Dedifferentiated amniotic fluid mesenchymal stem cell (primary cell): ENCODE measurements around the gene NKAIN4.

Source experiments
- DNase-seq: peaks from one replicate; pipeline ENCODE4 v3.0.0-alpha.2; 2016; ENCODE audit errors: extremely low spot score

The NKAIN4 gene

DNA sequence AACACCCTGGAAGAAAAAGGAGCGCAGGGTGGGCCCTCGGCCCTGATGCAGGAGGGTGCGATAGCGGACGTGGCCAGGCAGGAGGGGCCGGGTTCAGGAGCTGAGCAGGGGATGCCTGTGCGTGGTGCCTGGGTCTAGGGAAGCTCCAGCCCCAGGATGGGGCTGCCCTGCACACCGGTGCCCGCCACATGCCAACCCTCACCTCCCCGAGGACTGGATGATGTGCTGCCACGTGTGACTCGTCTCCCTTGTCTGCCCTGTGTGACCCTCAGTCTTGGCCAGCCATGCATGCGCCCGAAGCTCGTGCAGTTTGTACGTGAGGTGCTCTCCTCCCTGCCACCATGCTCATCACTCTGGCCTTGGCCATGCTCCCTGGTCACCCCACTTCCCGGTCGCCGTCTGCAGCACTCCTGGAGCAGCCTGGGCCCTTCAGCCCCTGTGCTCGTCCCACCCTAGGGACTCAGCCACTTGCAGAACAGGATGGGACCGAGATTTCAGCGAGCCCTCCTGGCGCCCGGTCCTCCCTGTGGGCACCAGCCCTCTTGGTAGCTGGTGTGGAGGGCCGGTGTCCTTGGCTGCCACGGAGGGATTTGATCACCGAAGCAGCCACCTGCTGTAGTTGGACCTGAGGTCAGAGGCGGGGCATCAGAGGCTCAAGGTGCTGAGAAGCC, 34.5 kb upstream of the NKAIN4 start:
- no peak for DNase-seq

DNA sequence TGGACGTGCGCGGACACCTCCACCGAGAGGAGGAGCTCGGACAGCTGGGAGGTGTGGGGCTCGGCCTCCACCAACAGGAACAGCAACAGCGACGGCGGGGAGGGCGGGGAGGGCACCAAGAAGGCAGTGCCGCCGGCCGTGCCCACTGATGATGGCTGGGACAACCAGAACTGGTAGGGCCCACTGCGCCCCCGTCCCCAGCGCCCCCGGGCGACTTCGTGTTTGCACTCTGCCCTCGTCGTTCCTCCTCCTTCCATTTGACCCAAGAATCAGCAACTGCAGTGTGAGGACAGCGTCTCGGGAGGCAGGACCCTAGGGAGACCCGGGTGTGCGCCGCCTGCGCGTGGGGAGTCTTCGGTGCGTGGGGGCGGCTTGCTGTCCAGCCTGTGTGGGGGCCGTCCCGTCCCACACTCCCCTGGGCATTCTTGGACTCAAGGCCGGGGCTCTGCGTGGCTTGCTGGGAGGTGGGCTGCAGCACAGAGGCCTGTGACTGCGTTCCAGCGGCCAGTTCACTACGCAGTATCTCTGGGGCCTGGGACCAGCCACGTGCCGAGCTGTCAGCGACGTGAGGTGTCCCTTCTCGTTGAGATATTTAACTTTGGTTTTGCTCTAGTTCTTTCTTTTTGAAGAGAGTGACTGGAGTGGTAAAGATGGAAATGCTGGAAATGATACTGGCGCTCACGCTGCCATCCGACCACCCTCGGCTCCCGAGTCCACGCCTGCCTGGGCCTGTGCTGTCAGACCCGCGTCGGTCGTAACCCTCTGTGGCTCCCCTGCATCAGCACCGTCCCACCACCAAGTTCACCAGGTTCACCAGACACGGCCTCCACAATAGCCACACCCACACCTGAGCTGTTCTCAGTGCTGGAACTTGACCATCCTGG, 33.7 kb upstream of the NKAIN4 start:
- no peak for DNase-seq

DNA sequence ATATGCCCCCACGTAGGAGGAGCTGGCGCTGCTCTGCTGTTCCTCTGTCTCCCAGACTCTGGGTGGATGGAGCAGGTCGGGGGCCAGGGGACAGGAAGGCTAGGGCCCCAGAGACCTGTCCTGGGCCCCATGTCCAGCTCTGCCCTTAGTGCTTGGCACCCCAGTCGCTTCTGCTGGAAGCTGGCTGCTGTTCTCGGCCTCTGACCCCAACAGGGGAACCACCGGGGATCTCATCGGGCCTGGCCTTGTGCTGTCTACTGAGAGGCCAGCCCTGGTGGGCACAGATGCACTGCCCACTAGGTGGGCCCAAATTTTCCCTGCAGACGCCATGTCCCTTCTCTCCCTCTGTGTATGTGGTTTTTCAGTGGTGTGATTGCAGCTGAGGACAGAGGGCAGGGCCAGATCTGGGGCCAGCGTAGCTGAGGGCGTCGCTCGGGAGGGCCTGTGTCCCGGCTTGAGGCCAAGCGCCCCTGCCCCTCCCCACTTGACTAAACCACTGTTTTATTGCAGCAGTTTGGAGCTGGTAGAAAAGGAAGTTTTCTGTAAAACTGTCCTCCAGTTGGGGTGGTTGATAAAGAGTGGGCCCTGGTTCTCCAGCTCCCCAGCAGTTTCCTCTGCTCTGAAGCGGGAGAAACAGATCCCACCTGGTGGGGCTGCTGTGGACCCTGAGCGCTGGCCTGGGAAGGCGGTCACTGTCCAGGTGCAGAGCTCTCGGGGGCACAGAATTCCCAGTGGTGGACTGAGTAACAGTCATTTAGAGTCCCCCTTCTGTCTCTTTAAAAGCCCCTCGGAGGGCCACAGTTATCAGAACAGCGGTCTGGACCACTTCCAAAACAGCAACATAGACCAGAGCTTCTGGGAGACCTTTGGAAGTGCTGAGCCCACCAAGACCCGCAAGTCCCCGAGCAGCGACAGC, 32.8 kb upstream of the NKAIN4 start:
- no peak for DNase-seq

DNA sequence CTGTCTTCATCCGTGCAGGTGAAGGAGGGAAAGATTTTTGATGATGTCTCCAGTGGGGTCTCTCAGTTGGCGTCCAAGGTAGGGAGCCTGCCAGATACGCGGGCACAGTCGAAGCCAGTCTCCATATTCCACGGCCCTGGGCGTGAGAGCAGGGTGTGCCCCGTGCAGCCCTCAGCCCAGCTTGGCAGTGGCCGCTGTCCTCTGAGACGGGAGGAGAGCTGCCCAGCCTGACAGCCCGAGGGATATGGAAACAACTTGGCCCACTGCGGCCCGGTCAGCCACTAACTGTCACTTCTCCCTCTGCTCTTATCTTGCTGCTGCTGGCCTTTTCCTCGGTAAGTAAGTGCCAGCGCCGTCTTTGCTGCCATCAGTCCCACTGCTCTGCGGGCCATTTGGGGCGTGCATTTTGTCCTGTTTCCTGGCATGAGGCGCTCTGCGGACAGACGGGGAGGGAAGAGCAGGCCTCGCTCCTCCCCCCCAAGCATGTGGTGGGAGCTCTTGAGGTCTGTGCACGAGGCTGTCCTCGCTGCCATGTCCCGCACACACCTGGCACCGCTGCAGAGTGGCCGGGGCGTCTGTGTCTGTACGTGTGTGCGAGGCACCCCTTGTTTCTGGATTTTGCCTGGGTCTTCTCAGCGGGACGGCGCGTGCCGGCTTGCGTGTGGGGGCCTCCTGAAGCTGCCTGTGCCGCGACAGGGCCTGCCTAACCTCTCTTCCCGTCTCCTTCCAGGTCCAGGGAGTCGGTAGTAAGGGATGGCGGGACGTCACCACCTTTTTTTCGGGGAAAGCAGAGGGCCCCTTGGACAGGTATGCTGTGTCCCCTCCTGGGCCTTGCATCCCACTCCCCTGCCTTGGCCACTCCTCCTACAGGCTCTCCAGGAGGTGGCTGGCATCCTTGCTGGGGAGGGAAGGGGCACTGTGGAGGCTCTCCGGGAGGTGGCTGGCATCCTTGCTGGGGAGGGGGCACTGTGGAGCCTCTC, 31.7 kb upstream of the NKAIN4 start:
- no peak for DNase-seq

DNA sequence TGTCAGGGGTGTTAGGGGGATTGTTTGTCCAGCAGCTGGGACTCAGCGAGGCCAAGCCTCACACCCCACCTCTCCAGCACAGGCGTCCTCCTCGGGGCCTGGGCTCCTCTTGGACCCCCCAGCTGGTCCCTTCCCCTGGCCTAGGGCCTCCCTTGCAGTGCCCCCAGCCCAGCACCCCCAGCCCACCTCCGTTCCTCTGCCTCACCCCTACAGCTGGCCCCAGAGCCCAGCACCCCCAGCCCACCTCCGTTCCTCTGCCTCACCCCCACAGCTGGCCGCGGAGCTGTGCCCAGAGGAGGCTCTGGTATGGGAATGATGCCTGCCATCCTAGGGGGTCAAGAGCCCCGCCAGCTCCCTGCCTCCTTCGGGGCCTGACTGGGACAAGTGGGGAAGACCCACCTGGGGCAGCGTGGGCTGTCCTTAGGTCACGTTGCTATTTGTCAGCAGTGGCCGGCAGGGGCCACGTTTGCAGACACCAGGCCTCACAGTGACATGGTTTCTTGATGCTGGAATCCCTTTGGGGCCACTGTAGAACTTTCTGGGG, 30.8 kb upstream of the NKAIN4 start:
- no peak for DNase-seq

DNA sequence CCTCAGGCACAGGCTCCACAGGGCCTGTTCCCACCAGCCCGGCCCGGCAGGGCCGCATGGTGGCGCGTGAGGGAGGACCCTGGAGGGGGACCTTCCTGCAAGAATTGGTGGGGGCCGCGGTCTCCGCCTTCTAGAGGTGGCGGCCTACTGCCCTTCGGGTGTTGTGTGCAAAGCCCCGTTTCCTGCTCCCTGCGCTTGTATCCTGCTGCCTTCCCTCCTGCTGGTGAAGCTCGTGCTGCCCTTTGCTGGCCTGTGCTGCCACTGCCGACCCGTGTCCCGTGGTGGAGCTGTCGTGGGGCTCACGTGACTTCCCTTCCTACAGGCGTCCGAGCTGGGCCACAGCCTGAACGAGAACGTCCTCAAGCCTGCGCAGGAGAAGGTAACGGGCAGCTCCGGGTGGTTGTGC, 30.3 kb upstream of the NKAIN4 start:
- DNase-seq = no peak

DNA sequence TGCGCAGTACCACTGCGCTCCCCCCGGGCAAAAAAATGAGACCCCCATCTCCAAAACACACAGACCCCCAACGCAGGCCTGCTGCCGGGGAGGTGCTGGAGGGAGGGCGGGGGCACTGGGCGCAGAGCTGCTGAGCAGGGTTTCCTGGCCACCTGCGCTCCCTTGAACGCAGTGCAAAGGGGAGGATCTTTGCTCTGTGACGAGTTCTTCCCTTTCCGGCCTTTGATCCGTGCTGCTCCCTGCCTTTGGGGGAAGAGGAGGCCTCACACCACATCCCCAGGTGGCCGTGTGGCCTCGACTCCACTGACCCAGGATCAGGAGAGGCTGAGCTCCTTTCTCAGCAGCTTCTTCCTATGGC, 29.8 kb upstream of the NKAIN4 start:
- no peak for DNase-seq

DNA sequence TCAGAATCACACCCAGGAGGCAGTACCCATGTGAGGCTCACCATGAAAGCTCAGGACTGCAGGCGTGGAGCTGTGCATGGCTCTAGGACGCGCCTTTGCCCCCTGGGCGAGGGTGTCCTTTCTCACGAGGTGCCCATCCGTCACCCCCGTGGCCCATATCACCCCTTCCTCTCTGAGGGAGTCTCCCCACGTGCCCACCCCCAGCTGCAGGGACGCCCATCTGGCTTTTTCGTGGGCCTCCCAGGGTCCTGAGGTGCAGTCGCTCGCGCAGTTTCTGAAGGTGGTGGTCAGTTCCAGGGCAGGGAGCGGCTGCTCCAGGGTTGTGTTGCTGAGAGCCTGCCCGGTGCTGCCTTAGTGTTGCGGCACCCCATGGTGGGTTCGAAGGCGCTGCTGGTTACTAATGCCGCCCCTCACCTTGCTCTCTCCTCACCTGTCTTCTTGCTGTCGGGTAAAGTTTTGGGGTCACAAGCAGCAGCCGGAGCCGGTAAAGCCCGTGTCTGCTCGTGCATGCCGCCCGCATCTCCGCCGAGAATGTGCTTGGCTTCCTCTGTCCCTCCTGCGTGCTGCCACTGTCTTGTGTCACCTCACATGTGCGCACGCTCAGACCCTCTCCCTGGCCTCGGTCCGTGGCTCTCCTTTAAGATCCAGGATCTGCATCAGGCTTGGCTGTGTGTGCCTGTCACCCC, 29.3 kb upstream of the NKAIN4 start:
- no peak for DNase-seq

DNA sequence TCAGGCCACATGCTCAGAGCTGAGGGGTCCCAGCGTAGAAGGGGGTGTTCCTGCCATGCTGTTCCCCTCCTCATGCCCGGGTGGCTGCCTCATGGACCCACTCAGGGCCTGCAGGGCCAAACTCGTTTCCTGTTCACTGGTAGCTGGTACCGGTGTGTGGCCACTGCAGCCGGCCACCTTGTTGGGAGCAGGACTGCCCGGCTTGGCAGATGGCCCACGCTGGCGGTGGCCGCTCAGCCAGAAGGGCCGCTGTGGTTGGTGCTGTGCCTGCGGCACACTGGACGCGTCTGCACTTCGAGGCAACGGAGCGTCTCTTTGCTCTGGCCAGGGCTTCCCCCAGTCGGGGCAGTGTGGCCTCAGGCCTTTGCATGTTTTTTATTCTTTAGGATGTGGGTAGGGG, 28.7 kb upstream of the NKAIN4 start:
- DNase-seq = no peak

DNA sequence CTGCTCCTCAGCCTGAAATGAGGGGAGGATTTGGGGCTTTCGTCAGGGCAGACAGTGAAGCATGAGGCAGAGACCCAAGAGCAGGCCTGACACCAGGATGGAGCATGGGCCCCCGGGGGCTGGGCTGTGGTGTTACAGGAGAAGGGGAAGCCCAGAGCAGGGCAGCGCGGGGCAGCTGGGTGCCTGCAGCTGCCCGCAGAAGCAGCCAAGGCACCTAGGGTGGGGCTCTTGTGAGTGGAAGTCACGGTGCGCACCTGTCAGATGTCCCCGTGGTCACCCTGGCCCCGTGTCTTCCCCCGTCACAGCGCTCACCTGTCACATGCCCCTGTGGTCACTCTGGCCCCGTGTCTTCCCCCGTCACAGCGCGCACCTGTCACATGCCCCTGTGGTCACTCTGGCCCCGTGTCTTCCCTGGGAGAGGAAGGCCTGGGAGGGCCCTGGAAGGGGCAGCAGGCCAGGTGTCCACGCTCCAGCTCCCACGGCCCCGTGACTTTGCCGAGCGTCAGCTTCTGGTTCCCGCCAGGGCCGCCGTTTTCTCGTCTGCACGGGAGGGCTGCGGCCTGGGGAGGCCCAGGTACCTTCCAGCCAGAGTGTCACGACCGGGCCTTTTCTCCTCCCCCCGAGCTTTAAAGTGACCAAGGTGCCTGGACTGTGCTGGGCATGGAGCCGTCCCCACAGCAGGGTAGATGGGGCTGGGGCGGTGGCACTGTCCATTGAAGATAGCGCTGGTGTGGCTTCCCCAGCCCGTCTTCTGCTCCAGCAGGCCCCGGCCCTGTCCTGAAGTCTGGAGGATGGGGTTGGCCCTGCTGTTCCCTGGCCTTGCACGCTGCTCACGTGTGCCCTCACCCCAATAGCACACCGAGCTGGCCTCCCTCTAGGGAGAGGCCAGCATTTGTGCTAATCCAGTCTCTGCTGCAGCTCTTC, 27.7 kb upstream of the NKAIN4 start:
- no peak for DNase-seq

DNA sequence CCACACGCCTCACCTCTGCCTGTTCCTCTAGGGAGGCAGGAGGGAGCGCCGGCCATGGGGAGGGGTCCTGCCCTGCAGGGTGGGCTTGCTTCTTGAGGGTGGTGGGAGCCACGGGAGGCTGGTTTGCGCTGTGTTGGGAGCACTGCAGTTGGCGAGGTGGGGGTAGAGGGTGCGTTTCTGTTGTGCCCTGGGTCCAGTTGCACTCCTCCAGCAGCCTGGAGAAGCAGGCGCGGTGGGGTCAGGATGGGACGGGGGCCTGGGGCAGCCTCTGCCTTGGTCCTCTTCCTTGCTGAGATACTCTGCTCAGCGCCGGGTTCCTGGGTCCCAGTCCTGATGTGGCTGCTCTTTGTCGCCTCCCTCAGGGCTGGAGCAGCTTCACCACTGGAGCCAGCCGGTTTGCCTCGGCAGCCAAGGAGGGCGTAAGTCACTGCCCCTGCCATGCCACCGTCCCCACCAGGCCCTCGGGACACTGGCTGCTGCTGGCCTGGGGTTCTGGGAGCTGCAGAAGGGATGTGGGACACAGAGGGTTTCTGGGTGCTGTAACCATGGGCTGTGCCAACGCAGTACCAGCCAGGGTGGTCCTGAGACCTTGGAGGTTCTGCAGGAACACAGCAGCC, 26.8 kb upstream of the NKAIN4 start:
- DNase-seq = no peak

DNA sequence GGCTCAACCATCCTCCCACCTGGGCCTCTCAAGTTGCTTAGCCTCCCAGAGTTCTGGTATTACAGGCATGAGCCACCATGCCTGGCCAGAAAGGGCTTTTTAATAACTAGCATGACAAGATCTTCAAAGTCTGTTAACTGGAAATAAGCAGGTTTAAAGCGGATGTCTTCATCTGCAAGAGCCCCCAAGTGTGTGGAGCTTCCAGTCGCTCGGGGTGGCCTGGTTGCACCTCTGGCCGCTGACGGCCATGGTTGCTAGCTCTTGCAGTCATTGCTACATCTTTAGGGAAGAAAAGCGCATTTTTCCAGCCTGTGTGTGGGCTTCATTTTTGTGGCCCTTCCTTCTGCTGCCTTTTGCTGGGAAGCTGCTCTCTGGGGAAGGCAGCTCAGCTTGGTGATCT, 26.1 kb upstream of the NKAIN4 start:
- no peak for DNase-seq

DNA sequence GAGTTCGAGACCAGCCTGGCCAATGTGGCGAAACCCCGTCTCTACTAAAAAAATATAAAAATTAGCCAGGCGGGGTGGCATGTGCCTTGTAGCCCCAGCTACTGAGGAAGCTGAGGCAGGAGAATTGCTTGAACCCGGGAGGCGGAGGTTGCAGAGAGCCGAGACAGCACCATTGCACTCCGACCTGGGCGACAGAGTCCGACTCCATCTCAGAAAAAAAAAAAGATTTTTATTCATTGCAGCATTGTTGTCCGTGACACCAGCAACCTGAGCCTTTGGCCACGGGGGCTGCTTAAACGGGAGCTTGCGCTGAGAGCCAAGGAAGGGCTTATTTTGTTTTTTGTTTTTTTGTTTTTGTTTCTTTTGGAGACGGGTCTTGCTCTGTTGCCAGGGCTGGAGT, 25.7 kb upstream of the NKAIN4 start:
- DNase-seq = no peak

DNA sequence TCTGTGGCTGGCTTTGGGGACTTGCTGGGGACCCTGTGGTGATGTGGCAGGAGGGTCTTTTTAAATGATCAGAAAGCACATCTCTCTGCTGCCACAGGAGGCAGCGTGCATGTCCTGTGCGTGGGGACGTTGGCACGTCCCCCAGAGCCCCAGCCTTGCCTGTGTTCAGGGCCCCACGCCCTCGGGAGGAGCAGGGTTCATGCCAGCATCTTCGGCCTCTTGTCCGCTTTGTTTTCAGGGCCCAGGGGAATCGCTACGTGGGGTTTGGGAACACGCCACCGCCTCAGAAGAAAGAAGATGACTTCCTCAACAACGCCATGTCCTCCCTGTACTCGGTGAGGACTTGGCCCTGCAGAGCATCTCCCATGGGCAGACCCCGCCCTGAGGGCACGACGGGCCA, 24.4 kb upstream of the NKAIN4 start:
- no peak for DNase-seq

DNA sequence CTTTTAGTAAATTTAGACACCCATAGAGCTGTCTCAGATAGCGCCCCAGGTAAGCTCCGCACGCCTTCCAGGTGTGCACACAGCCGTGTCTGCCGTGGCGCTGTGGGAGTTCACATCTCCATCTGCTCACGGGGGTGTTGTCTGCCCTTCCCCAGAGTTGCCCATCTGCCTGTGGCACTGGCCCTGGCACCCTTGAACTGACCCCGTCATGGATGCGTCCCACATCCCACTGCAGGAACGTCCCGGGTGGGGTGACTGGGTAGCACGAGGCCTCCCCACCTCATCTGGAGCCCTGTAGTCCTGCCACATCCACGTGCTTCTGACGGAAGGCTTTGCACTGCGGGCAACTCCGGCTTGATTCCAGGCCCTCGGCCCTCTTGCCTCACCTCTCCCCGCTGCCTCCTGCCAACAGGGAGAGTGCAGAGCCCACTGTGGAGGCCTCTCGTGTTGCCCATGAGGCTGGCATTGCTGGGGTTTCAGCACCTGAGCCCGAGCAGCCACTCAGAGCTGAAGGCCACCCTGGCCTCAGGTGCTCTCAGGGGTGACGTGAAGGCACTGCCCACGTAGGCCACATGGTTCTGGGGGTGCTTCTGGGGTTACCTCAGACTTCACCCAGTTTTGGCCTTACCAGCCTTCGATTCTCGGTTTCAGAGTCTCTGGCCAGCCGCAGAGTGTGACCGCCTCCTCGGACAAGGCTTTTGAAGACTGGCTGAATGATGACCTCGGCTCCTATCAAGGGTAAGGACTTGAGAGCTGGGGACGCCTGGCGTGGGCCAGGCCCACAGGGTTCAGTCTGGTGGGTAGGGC, 23.4 kb upstream of the NKAIN4 start:
- DNase-seq = no peak

DNA sequence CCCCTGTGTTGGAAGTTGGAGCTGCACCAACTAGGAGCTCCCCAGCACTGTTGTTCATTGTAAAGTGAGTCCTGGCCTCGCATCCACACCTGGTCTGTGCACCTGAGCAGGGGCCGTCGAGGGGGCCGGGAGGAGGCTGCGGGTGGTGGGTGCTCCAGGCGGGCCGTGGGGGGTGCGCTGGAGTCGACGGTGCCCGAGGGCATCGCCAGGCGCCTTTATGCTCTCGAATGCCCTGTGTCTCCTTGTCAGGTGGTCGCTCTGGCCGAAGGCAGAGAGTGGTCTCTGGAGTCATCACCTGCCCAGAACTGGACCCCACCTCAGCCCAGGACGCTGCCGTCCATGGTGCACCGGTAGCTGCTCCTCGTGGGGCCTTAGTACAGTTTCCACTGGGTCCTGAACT, 22.7 kb upstream of the NKAIN4 start:
- DNase-seq = no peak

DNA sequence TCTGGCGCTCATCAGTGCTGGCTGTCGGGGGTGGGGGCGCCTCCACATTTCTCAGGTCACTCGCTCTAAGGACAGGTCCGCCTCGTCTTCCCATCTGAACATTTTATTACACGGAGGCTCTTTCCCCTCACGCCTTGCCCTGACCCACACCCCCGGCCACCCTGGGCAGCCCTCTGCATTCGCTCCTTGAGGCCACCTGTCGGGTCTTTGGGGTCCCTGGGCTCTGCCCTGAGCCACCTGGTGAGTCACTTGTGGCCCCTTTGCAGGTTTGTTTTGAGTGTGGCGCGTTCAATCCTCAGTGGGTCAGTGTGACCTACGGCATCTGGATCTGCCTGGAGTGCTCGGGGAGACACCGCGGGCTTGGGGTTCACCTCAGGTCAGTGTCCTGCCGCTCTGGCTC, 21.6 kb upstream of the NKAIN4 start:
- DNase-seq = no peak
